Prostate gland (tissue), 2 donors: ENCODE data around the gene UTP20. TPM values are rescaled to one million over a fixed set of nuclear protein-coding genes. Genes with fewer than 3 reads are reported as not detected.
"Not testable (repeated sequence)": the region's sequence is repeated elsewhere in the genome, so short reads cannot be mapped to it uniquely, and the experiment has no call there.

Experiments used
- DNase-seq: peaks from one replicate; pipeline ENCODE4 v3.0.0-alpha.2; 2019; ENCODE audit warnings: low spot score
- H3K27ac ChIP-seq, 2 donors: fragments of 200-600 bp; sonication (generic); 2 replicates each; pipeline ENCODE4 v1.5.1; 2017 to 2019
- H3K27me3 ChIP-seq: fragments of 200-600 bp; sonication (generic); replicated peaks from 2 replicates; pipeline ENCODE4 v1.5.1; 2019; ENCODE audit not compliant: insufficient read depth
- H3K36me3 ChIP-seq, 2 donors: fragments of 200-600 bp; sonication (generic); 1 replicate in 1 of 2; 2 replicates in 1 of 2; pipeline versions ENCODE4 v1.5.1 to v1.8.1; 2017 to 2019
- H3K4me1 ChIP-seq: fragments of 200-600 bp; sonication (generic); replicated peaks from 2 replicates; pipeline ENCODE4 v1.5.1; 2019
- H3K4me3 ChIP-seq, 2 donors: fragments of 200-600 bp; sonication (generic); 2 replicates each; pipeline ENCODE4 v1.5.1; 2017 to 2019
- H3K9me3 ChIP-seq: fragments of 200-600 bp; sonication (generic); 2 replicates; pipeline ENCODE4 v1.5.1; 2017
- CTCF ChIP-seq, 4 experiments: fragments of 200-600 bp in 2 of 4; fragments of 450-650 bp in 2 of 4; sonication (generic) in 2 of 4; IDR thresholded peaks; 1 replicate in 3 of 4; 2 replicates in 1 of 4; pipeline ENCODE4 v1.5.1; 2016 to 2019; ENCODE audit warnings: antibody characterized with exemption in 4 of 4, mild to moderate bottlenecking in 2 of 4, moderate library complexity in 2 of 4
- POLR2A ChIP-seq: fragments of 450-650 bp; IDR thresholded peaks from one replicate; pipeline ENCODE4 v1.6.1; 2016; ENCODE audit warnings: antibody characterized with exemption, mild to moderate bottlenecking
- POLR2AphosphoS5 ChIP-seq: sonication (generic); formaldehyde crosslinking; IDR thresholded peaks from one replicate; pipeline ENCODE4 v1.6.1; 2017; ENCODE audit warnings: antibody characterized with exemption
- WGBS: methylation state at CpG from one replicate; pipeline ENCODE4 v1.1.5; 2018; 5-methylcytosine and 5-hydroxymethylcytosine counted together
- intact Hi-C: fragments of 100-400 bp; cut with DNase I; formaldehyde crosslinking; loops from one replicate; pipeline ENCODE4 v1.14.2; 2022
- total RNA-seq, 2 donors: library from RNA; depleted of rRNA; stranded (reverse); fragments of >200 nt; gene quantifications; one replicate each; pipeline ENCODE4 v1.1.0, GENCODE V29; 2016

The UTP20 gene
- total RNA-seq, 2 donors from 2014 or later: 13.6 to 26.6 TPM

- intact Hi-C loops: no loop called here
- DNase-seq: no peak
- Histone ChIP-seq H3K27me3 (no peaks in the 10 kb centered on the region), H3K4me3 (no peak overlapping the region), H3K27ac (no peak overlapping the region), H3K9me3 (no peaks in the 10 kb centered on the region), H3K36me3 (peaks cover 0 to 11% of the 10 kb centered on the region in 2 donors), H3K4me1 (no peaks in the 10 kb centered on the region)
- WGBS: 97% methylated on average over 1 of the region's 1 CpG
- TF ChIP-seq POLR2A: no peak
- no peak for TF ChIP-seq POLR2AphosphoS5
- TF ChIP-seq CTCF (IDR thresholded peaks at IDR 0.05): no peak
Measured at GRCh38 chr12:101372431-101372830, 92.5 kb downstream of the UTP20 start.

- DNase-seq: no peak
- H3K36me3 ChIP-seq: no peaks in the 10 kb centered on the region
- no peak overlapping the region for H3K27ac ChIP-seq
- no peaks in the 10 kb centered on the region for H3K4me1 ChIP-seq
- H3K4me3 ChIP-seq: no peak overlapping the region
- TF ChIP-seq CTCF (IDR thresholded peaks at IDR 0.05): no peak
- TF ChIP-seq POLR2AphosphoS5: no peak
- no peak for TF ChIP-seq POLR2A
- intact Hi-C loops: no loop called here
- H3K27me3 ChIP-seq: no peaks in the 10 kb centered on the region
- no peaks in the 10 kb centered on the region for H3K9me3 ChIP-seq
- WGBS: 91% methylated on average over 5 of the region's 5 CpGs
Measured at GRCh38 chr12:101375573-101375972, 95.7 kb downstream of the UTP20 start.

GRCh38 chr12:101379149-101379548 lies 99.2 kb downstream of the UTP20 start:
- Histone ChIP-seq H3K4me3 (no peak overlapping the region), H3K27ac (no peak overlapping the region), H3K36me3 (peaks cover 0 to 3% of the 10 kb centered on the region in 2 donors), H3K4me1 (no peaks in the 10 kb centered on the region), H3K9me3 (no peaks in the 10 kb centered on the region), H3K27me3 (no peaks in the 10 kb centered on the region)
- no peak for DNase-seq
- TF ChIP-seq POLR2AphosphoS5: no peak
- TF ChIP-seq CTCF (IDR thresholded peaks at IDR 0.05): no peak
- no peak for TF ChIP-seq POLR2A
- intact Hi-C loops: no loop called here

GRCh38 chr12:101391181-101391580 lies 111.3 kb downstream of the UTP20 start:
- H3K36me3 ChIP-seq, intact Hi-C loops, DNase-seq, H3K9me3 ChIP-seq, H3K27ac ChIP-seq, H3K27me3 ChIP-seq, H3K4me3 ChIP-seq, H3K4me1 ChIP-seq: not testable (repeated sequence)
- WGBS: 44% methylated on average over 3 of the region's 3 CpGs

GRCh38 chr12:101407049-101407435 lies 127.1 kb downstream of the UTP20 start:
- peaks cover 9% of the 10 kb centered on the region for H3K4me1 ChIP-seq
- peak overlapping the region; percentile 83 to 94 for H3K27ac ChIP-seq
- no peaks in the 10 kb centered on the region for H3K27me3 ChIP-seq
- DNase-seq: peak; percentile 20
- H3K36me3 ChIP-seq: no peaks in the 10 kb centered on the region
- intact Hi-C loops: loop anchor here (5.0 to 10.0 kb wide), 4 partner anchors 158 to 425 kb away; partner anchors contain the start of genes CHPT1 and GNPTAB
- WGBS: 1% methylated on average over 18 of the region's 18 CpGs
- TF ChIP-seq POLR2AphosphoS5: no peak
- no peak for TF ChIP-seq POLR2A
- no peak for TF ChIP-seq CTCF (IDR thresholded peaks at IDR 0.05)
- peak overlapping the region; percentile 62 to 77 for H3K4me3 ChIP-seq
- no peaks in the 10 kb centered on the region for H3K9me3 ChIP-seq
